HepG2 (cell line): ENCODE results near the gene ABTB2. TPM values are rescaled to one million over a fixed set of nuclear protein-coding genes. Genes with fewer than 3 reads are reported as not detected.

Experiments used
- ETV5 ChIP-seq: IDR thresholded peaks from 2 replicates; pipeline ENCODE4 v1.6.1; 2018; ENCODE audit warnings: missing biosample characterization, missing genetic modification reagents, inconsistent platforms, borderline replicate concordance
- HDAC1 ChIP-seq: sonication (generic); formaldehyde crosslinking; IDR thresholded peaks from 2 replicates; pipeline ENCODE4 v1.5.1; 2020; ENCODE audit warnings: mild to moderate bottlenecking, missing genetic modification reagents
- HMGXB4 ChIP-seq, 2 experiments: sonication (generic) in 1 of 2; formaldehyde crosslinking in 1 of 2; IDR thresholded peaks; 2 replicates each; pipeline versions ENCODE4 v1.4.0 to v1.6.1; 2018 to 2020; ENCODE audit warnings: missing genetic modification reagents in 2 of 2, borderline replicate concordance in 1 of 2, low read depth in 1 of 2, mild to moderate bottlenecking in 1 of 2, missing biosample characterization in 1 of 2
- MAFK ChIP-seq, 2 experiments: IDR thresholded peaks in 1 of 2; conservative IDR thresholded peaks in 1 of 2; 2 replicates each; pipeline ENCODE4 v1.6.1; 2011; ENCODE audit warnings: improper control_type of control experiment in 2 of 2, low read length in 2 of 2
- NFKB2 ChIP-seq: sonication (generic); formaldehyde crosslinking; IDR thresholded peaks from 2 replicates; pipeline ENCODE4 v1.4.0; 2020; ENCODE audit warnings: missing genetic modification reagents, borderline replicate concordance
- RCOR2 ChIP-seq: IDR thresholded peaks from 2 replicates; pipeline ENCODE4 v1.6.1; 2016; ENCODE audit warnings: missing biosample characterization, missing genetic modification reagents
- SP2 ChIP-seq: sonication (generic); formaldehyde crosslinking; IDR thresholded peaks from 2 replicates; pipeline ENCODE4 v1.5.1; 2020; ENCODE audit warnings: mild to moderate bottlenecking, missing genetic modification reagents
- SRSF9 ChIP-seq: fragments of 200-400 bp; formaldehyde crosslinking; IDR thresholded peaks from 2 replicates; pipeline ENCODE4 v1.6.1; 2018; ENCODE audit warnings: borderline replicate concordance, mild to moderate bottlenecking, low read depth, low read length; ENCODE audit not compliant: insufficient read depth, poor library complexity, severe bottlenecking
- TCF7 ChIP-seq: sonication (generic); IDR thresholded peaks from 2 replicates; pipeline ENCODE4 v1.6.1; 2016; ENCODE audit warnings: antibody characterized with exemption, low read depth
- WIZ ChIP-seq: sonication (generic); formaldehyde crosslinking; IDR thresholded peaks from 2 replicates; pipeline ENCODE4 v1.5.1; 2020; ENCODE audit warnings: mild to moderate bottlenecking, missing genetic modification reagents
- YY1 ChIP-seq: IDR thresholded peaks from 2 replicates; pipeline ENCODE4 v1.6.1; 2011; ENCODE audit warnings: low read length, low read depth, moderate library complexity, mild to moderate bottlenecking; ENCODE audit not compliant: insufficient read depth, insufficient replicate concordance
- ZBTB8A ChIP-seq: sonication (generic); formaldehyde crosslinking; IDR thresholded peaks from 2 replicates; pipeline ENCODE4 v1.4.0; 2020; ENCODE audit warnings: mild to moderate bottlenecking, low read depth, missing genetic modification reagents, borderline replicate concordance
- ZHX2 ChIP-seq, 2 experiments: sonication (generic) in 1 of 2; formaldehyde crosslinking in 1 of 2; IDR thresholded peaks; 2 replicates each; pipeline versions ENCODE4 v1.6.1 to v1.9.0; 2014 to 2022; ENCODE audit warnings: antibody characterized with exemption in 1 of 2, borderline replicate concordance in 1 of 2, inconsistent platforms in 1 of 2, low read depth in 1 of 2, missing genetic modification reagents in 1 of 2
- ZNF263 ChIP-seq: sonication (generic); formaldehyde crosslinking; IDR thresholded peaks from 2 replicates; pipeline ENCODE4 v1.4.0; 2020; ENCODE audit warnings: missing genetic modification reagents
- ZNF333 ChIP-seq: sonication (generic); formaldehyde crosslinking; IDR thresholded peaks from 2 replicates; pipeline ENCODE4 v1.4.0; 2020; ENCODE audit warnings: mild to moderate bottlenecking, missing genetic modification reagents, borderline replicate concordance
- ZNF431 ChIP-seq: sonication (generic); formaldehyde crosslinking; IDR thresholded peaks from 2 replicates; pipeline ENCODE4 v1.9.0; 2022; ENCODE audit warnings: missing genetic modification reagents, low read depth, mild to moderate bottlenecking, borderline replicate concordance
- ZNF557 ChIP-seq: sonication (generic); formaldehyde crosslinking; IDR thresholded peaks from 2 replicates; pipeline ENCODE4 v1.4.0; 2020; ENCODE audit warnings: missing genetic modification reagents
- ZNF615 ChIP-seq: sonication (generic); formaldehyde crosslinking; IDR thresholded peaks from 2 replicates; pipeline ENCODE4 v1.5.0; 2020; ENCODE audit warnings: mild to moderate bottlenecking, missing genetic modification reagents, borderline replicate concordance
- ZNF746 ChIP-seq: sonication (generic); formaldehyde crosslinking; IDR thresholded peaks from 2 replicates; pipeline ENCODE4 v1.8.0; 2022; ENCODE audit warnings: mild to moderate bottlenecking, missing genetic modification reagents
- polyA plus RNA-seq, 8 experiments: library from polyadenylated mRNA; depleted of rRNA in 3 of 8; stranded (reverse) in 7 of 8; unstranded in 1 of 8; fragments of >200 nt; fragmentation: Illumina TruSeq in 4 of 8; extraction: Trizol in 4 of 8; gene quantifications; 2 replicates each; pipeline versions ENCODE4 v1.2.1 to v1.2.3, GENCODE V29; 2011 to 2016; ENCODE audit warnings: low read depth in 4 of 8, missing spikeins in 1 of 8, mixed read lengths in 1 of 8; ENCODE audit not compliant: insufficient read depth in 1 of 8
- total RNA-seq, 5 experiments: library from RNA; depleted of rRNA; stranded (reverse); fragments of >200 nt; fragmentation: Illumina TruSeq; extraction: Trizol; gene quantifications; 2 replicates each; pipeline ENCODE4 v1.2.3, GENCODE V29; 2016; ENCODE audit warnings: low read depth in 1 of 5

Gene ABTB2
- total and polyA plus RNA-seq, 2 of the 13 experiments (the other 11 are each of a cell fraction or from before 2014, with no cell fraction given): 5.1 to 15.4 TPM

GRCh38 chr11:34308913-34309585 lies 48.8 kb downstream of the ABTB2 start (continued):
- TF ChIP-seq ZHX2 (IDR thresholded peaks at IDR 0.05; ENCODE audit: low read depth) (no peak), ZHX2 (CRISPR knock-in tag; IDR thresholded peaks at IDR 0.05; ENCODE audit: borderline replicate concordance) (no peak), WIZ (no peak), TCF7 (no peak), ZNF746 (no peak), ZNF557 (CRISPR knock-in tag) (no peak), ETV5 (peak; percentile 47; the same call in 1 of the 2 replicates), HMGXB4 (CRISPR knock-in tag; IDR thresholded peaks at IDR 0.05; ENCODE audit: borderline replicate concordance in 1 of 2, low read depth in 1 of 2) (no peak; a peak in 1 of 4 replicates), YY1 (no peak), ZNF333 (CRISPR knock-in tag) (no peak), RCOR2 (CRISPR knock-in tag) (peak; percentile 46; the same call in 1 of the 2 replicates), HDAC1 (CRISPR knock-in tag) (peak; percentile 46; the same call in 1 of the 2 replicates), ZNF431 (CRISPR knock-in tag) (no peak), NFKB2 (no peak), SRSF9 (no peak), MAFK (conservative IDR thresholded peaks at IDR 0.05 in 1 of 2, IDR thresholded peaks at IDR 0.05 in 1 of 2; ENCODE audit: low read length in 2 of 2) (no peak), ZNF263 (CRISPR knock-in tag) (no peak), ZNF615 (CRISPR knock-in tag) (no peak), SP2 (no peak), ZBTB8A (CRISPR knock-in tag) (no peak)
